DOHH2 (cell line): ENCODE data around the gene MINK1.

Source experiments
- H3F3A ChIP-seq: fragments of 200-600 bp; sonication (generic), shearing (Covaris generic); 2 replicates; pipeline ENCODE4 v1.6.0; 2016; ENCODE audit warnings: antibody characterized with exemption, mild to moderate bottlenecking; ENCODE audit not compliant: control insufficient read depth, insufficient read depth
- H3K27ac ChIP-seq: fragments of 200-600 bp; sonication (generic); 2 replicates; pipeline ENCODE4 v1.5.1; 2014; ENCODE audit warnings: low read depth, mild to moderate bottlenecking, low read length, moderate library complexity
- H3K27me3 ChIP-seq: fragments of 200-600 bp; sonication (generic); 2 replicates; pipeline ENCODE4 v1.6.1; 2014; ENCODE audit warnings: mild to moderate bottlenecking, low read length, mixed read lengths; ENCODE audit not compliant: control insufficient read depth
- H3K36me3 ChIP-seq: fragments of 200-600 bp; sonication (generic); 2 replicates; pipeline ENCODE4 v1.6.1; 2014; ENCODE audit warnings: mild to moderate bottlenecking, low read length, moderate library complexity, mixed read lengths; ENCODE audit not compliant: control insufficient read depth
- H3K4me1 ChIP-seq: fragments of 200-600 bp; sonication (generic); 2 replicates; pipeline ENCODE4 v1.6.1; 2014; ENCODE audit warnings: mild to moderate bottlenecking, low read length, mixed read lengths; ENCODE audit not compliant: control insufficient read depth
- H3K4me2 ChIP-seq: fragments of 200-600 bp; sonication (generic); 2 replicates; pipeline ENCODE4 v1.6.0; 2014; ENCODE audit warnings: mild to moderate bottlenecking, low read length, moderate library complexity
- H3K4me3 ChIP-seq: fragments of 200-600 bp; sonication (generic); 2 replicates; pipeline ENCODE4 v1.5.1; 2014; ENCODE audit warnings: mild to moderate bottlenecking, low read length, mixed read lengths
- H3K79me2 ChIP-seq: fragments of 200-600 bp; sonication (generic); 2 replicates; pipeline ENCODE4 v1.6.1; 2014; ENCODE audit warnings: mild to moderate bottlenecking, low read length, mixed read lengths; ENCODE audit not compliant: control insufficient read depth
- H3K9me2 ChIP-seq: fragments of 200-600 bp; sonication (generic); replicated peaks from 2 replicates; pipeline ENCODE4 v1.6.1; 2014; ENCODE audit warnings: mild to moderate bottlenecking, low read length, mixed read lengths; ENCODE audit not compliant: control insufficient read depth
- H3K9me3 ChIP-seq: fragments of 200-600 bp; sonication (generic); 2 replicates; pipeline ENCODE4 v1.6.1; 2014; ENCODE audit warnings: antibody characterized with exemption, low read length, mixed read lengths; ENCODE audit not compliant: control insufficient read depth, insufficient read depth
- H4K20me1 ChIP-seq: fragments of 200-600 bp; sonication (generic); 2 replicates; pipeline ENCODE4 v1.6.0; 2014; ENCODE audit warnings: low read depth, mild to moderate bottlenecking, antibody characterized with exemption, low read length, moderate library complexity; ENCODE audit not compliant: control insufficient read depth, insufficient read depth
- EZH2phosphoT487 ChIP-seq: fragments of 200-600 bp; sonication (generic); IDR thresholded peaks from 2 replicates; pipeline ENCODE4 v1.6.1; 2017; ENCODE audit warnings: borderline replicate concordance, mild to moderate bottlenecking, antibody characterized with exemption, low read length, moderate library complexity, mixed read lengths
- TF ChIP-seq, protein P1 (sequence below): fragments of 200-600 bp; sonication (generic); IDR thresholded peaks from one replicate; pipeline ENCODE4 v1.5.1; 2014; ENCODE audit warnings: antibody characterized with exemption, mild to moderate bottlenecking, low read depth, low read length; ENCODE audit not compliant: poor library complexity, severe bottlenecking

MINK1 gene

GRCh38 chr17:4833178-4833940, at the start of gene MINK1:
Gene MINK1, plus strand, starts transcription at chr17:4833340. Its CDS starts 244 bp downstream, at chr17:4833584.
- peak within 1 kb of the TSS; percentile 21; the same call in 1 of the 2 replicates for H3K27ac ChIP-seq
- H3K4me1 ChIP-seq: peaks cover 24% of the 10 kb centered on the region
- H4K20me1 ChIP-seq: peaks cover 15% of the 10 kb centered on the region
- H3K36me3 ChIP-seq: peaks cover 5% of the 10 kb centered on the region; the same call in 1 of the 2 replicates
- TF ChIP-seq, protein P1, sequence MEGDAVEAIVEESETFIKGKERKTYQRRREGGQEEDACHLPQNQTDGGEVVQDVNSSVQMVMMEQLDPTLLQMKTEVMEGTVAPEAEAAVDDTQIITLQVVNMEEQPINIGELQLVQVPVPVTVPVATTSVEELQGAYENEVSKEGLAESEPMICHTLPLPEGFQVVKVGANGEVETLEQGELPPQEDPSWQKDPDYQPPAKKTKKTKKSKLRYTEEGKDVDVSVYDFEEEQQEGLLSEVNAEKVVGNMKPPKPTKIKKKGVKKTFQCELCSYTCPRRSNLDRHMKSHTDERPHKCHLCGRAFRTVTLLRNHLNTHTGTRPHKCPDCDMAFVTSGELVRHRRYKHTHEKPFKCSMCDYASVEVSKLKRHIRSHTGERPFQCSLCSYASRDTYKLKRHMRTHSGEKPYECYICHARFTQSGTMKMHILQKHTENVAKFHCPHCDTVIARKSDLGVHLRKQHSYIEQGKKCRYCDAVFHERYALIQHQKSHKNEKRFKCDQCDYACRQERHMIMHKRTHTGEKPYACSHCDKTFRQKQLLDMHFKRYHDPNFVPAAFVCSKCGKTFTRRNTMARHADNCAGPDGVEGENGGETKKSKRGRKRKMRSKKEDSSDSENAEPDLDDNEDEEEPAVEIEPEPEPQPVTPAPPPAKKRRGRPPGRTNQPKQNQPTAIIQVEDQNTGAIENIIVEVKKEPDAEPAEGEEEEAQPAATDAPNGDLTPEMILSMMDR: no peak
- TF ChIP-seq EZH2phosphoT487: no peak
- peak within 1 kb of the TSS; percentile 96 for H3K4me2 ChIP-seq
- H3F3A ChIP-seq: no peaks in the 10 kb centered on the region
- H3K9me2 ChIP-seq: no peaks in the 10 kb centered on the region
- 0 out of 2 replicates have a peak, but pooled peaks cover 3% of the 10 kb centered on the region for H3K27me3 ChIP-seq
- peak within 1 kb of the TSS; percentile 88 for H3K4me3 ChIP-seq
- H3K79me2 ChIP-seq: peaks cover 50% of the 10 kb centered on the region
- no peaks in the 10 kb centered on the region for H3K9me3 ChIP-seq

GRCh38 chr17:4785311-4786105, 47.6 kb upstream of the MINK1 start:
- Histone ChIP-seq H3F3A (peaks cover 4% of the 10 kb centered on the region; the same call in 1 of the 2 replicates), H4K20me1 (no peaks in the 10 kb centered on the region), H3K27me3 (peaks cover 12% of the 10 kb centered on the region), H3K9me3 (no peaks in the 10 kb centered on the region), H3K79me2 (no peaks in the 10 kb centered on the region), H3K4me1 (peaks cover 12% of the 10 kb centered on the region), H3K4me3 (no peak overlapping the region), H3K9me2 (no peaks in the 10 kb centered on the region), H3K27ac (no peak overlapping the region), H3K4me2 (no peak overlapping the region), H3K36me3 (no peaks in the 10 kb centered on the region)
- TF ChIP-seq, protein P1: no peak
- TF ChIP-seq EZH2phosphoT487: no peak

DNA sequence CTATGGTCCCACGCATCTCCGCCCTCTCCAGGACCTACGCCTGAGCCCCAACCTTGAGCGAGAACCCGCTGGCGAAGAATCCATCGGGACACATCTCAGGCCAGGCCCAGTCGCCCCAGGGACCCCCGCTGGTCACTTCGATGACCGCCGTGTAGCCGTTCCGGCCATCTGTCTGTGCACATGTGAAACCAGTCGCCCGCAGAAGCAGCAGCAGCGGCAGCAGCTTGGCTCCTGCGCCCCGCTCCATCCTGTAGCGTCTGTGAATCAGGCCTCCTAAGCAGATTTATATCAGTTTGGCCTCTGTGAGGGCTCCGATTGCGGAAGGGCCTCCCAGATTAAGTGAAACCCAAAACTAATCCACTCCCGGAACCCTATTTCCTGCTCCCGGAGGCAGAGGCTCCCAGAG, 47.0 kb upstream of the MINK1 start, which contains the start of gene VMO1:
Gene VMO1, minus strand, starts transcription at position 259 of the 406 bp plus-strand sequence. Its CDS starts 12 bp downstream, at position 247.
- Histone ChIP-seq H3K79me2 (no peaks in the 10 kb centered on the region), H3K4me2 (no peak within 1 kb of the TSS), H3K4me1 (peaks cover 15% of the 10 kb centered on the region), H3K9me3 (no peaks in the 10 kb centered on the region), H3K36me3 (no peaks in the 10 kb centered on the region), H3K27me3 (peaks cover 12% of the 10 kb centered on the region), H4K20me1 (no peaks in the 10 kb centered on the region), H3K4me3 (no peak within 1 kb of the TSS), H3K9me2 (no peaks in the 10 kb centered on the region), H3F3A (peaks cover 4% of the 10 kb centered on the region; the same call in 1 of the 2 replicates), H3K27ac (no peak within 1 kb of the TSS)
- TF ChIP-seq EZH2phosphoT487: no peak
- TF ChIP-seq, protein P1: no peak
